ENCODE results near the gene FLNB.
"Not testable (repeated sequence)": the region's sequence is repeated elsewhere in the genome, so short reads cannot be mapped to it uniquely, and the experiment has no call there.

FLNB gene

GRCh38 chr3:58035524-58036255 is 27.5 kb downstream of the FLNB start:
- DNase-seq = no peak

GRCh38 chr3:58036293-58037032 is 28.2 kb downstream of the FLNB start:
- no peak for DNase-seq

- DNase-seq = no peak
These were observed 29.1 kb downstream of the FLNB start for GRCh38 chr3:58037141-58037910.

- peak; percentile 14 for DNase-seq
These were observed 30.6 kb downstream of the FLNB start for GRCh38 chr3:58038675-58039292.

- peak; percentile 10 for DNase-seq
These were observed 31.4 kb downstream of the FLNB start for GRCh38 chr3:58039601-58040000.

GRCh38 chr3:58041182-58041825 is 33.1 kb downstream of the FLNB start:
- DNase-seq = peak; percentile 67

GRCh38 chr3:58041826-58042324 is 33.7 kb downstream of the FLNB start:
- DNase-seq = no peak

GRCh38 chr3:58042947-58043707 is 34.9 kb downstream of the FLNB start:
- no peak for DNase-seq

GRCh38 chr3:58043933-58044332 is 35.7 kb downstream of the FLNB start:
- DNase-seq = peak; percentile 18

- no peak for DNase-seq
These were observed 36.7 kb downstream of the FLNB start for GRCh38 chr3:58044691-58045483.

GRCh38 chr3:58047826-58048225 is 39.6 kb downstream of the FLNB start:
- DNase-seq = no peak

GRCh38 chr3:58048301-58048700 is 40.1 kb downstream of the FLNB start:
- DNase-seq = peak; percentile 13

- DNase-seq = peak; percentile 58
These were observed 41.0 kb downstream of the FLNB start for GRCh38 chr3:58049143-58049785.

- DNase-seq = no peak
These were observed 43.0 kb downstream of the FLNB start for GRCh38 chr3:58051196-58051595.

GRCh38 chr3:58051658-58052261 is 43.5 kb downstream of the FLNB start:
- DNase-seq = not testable (repeated sequence)

GRCh38 chr3:58052373-58053273 is 44.4 kb downstream of the FLNB start:
- no peak for DNase-seq

GRCh38 chr3:58054652-58055051 is 46.4 kb downstream of the FLNB start:
- no peak for DNase-seq

- DNase-seq = no peak
These were observed 47.1 kb downstream of the FLNB start for GRCh38 chr3:58055314-58055713.

- not testable (repeated sequence) for DNase-seq
These were observed 47.7 kb downstream of the FLNB start for GRCh38 chr3:58055891-58056290.

All from NCI-H69 (cell line).